Ovary (tissue), 3 donors: ENCODE measurements around the gene NBPF26.
"Not testable (repeated sequence)": the region's sequence is repeated elsewhere in the genome, so short reads cannot be mapped to it uniquely, and the experiment has no call there.

ENCODE experiments used
- CTCF ChIP-seq, 3 donors: fragments of 450-650 bp in 2 of 3; fragments of 200-600 bp in 1 of 3; IDR thresholded peaks; one replicate each; pipeline versions ENCODE4 v1.5.1 to v1.8.0; 2016 to 2022; ENCODE audit warnings: antibody characterized with exemption in 3 of 3, mild to moderate bottlenecking in 1 of 3
- EP300 ChIP-seq: sonication (generic); formaldehyde crosslinking; IDR thresholded peaks from one replicate; pipeline ENCODE4 v1.6.1; 2017; ENCODE audit warnings: antibody characterized with exemption
- donor health status: DM: no; HTN: no; CAD: no.

GRCh38 chr1:120878206-120878605, 154.5 kb downstream of the NBPF26 start:
- not testable (repeated sequence) for TF ChIP-seq EP300; CTCF (IDR thresholded peaks at IDR 0.05)
